Chondrocyte (in vitro differentiated cells): Measurements from ENCODE around the gene CD80. TPM values are rescaled to one million over a fixed set of nuclear protein-coding genes. Genes with fewer than 3 reads are reported as not detected.

Source experiments
- DNase-seq: peaks from one replicate; pipeline ENCODE4 v3.0.0; 2021; ENCODE audit warnings: mixed read lengths, low spot score
- H3K27ac Mint-ChIP-seq: one replicate; pipeline ENCODE4 v1.8.0; 2021; ENCODE audit warnings: mild to moderate bottlenecking, moderate library complexity, mixed read lengths; ENCODE audit not compliant: unreplicated experiment
- H3K27me3 Mint-ChIP-seq: 2 replicates; pipeline ENCODE4 v1.8.0; 2021; ENCODE audit warnings: low read depth, mixed read lengths
- H3K36me3 Mint-ChIP-seq: 2 replicates; pipeline ENCODE4 v1.8.0; 2021; ENCODE audit warnings: low read depth, mixed read lengths
- H3K4me1 Mint-ChIP-seq: 2 replicates; pipeline ENCODE4 v1.8.0; 2021; ENCODE audit warnings: low read depth, mild to moderate bottlenecking, mixed read lengths
- H3K4me3 Mint-ChIP-seq: one replicate; pipeline ENCODE4 v1.8.0; 2021; ENCODE audit warnings: mild to moderate bottlenecking, moderate library complexity, mixed read lengths; ENCODE audit not compliant: unreplicated experiment
- H3K9me3 Mint-ChIP-seq: 2 replicates; pipeline ENCODE4 v1.8.0; 2021; ENCODE audit warnings: low read depth, mixed read lengths
- total RNA-seq: library from RNA; stranded (reverse); gene quantifications from 3 replicates; pipeline ENCODE4 v1.2.1, GENCODE V29; 2021
- TF ChIP-seq, protein P1 (sequence below): fragments of 200-600 bp; sonication (generic); IDR thresholded peaks from 2 replicates; pipeline ENCODE4 v1.5.0; 2021; ENCODE audit warnings: antibody characterized with exemption, mild to moderate bottlenecking, moderate library complexity

The CD80 gene
- total RNA-seq, 1 donor from 2014 or later: not detected

DNA sequence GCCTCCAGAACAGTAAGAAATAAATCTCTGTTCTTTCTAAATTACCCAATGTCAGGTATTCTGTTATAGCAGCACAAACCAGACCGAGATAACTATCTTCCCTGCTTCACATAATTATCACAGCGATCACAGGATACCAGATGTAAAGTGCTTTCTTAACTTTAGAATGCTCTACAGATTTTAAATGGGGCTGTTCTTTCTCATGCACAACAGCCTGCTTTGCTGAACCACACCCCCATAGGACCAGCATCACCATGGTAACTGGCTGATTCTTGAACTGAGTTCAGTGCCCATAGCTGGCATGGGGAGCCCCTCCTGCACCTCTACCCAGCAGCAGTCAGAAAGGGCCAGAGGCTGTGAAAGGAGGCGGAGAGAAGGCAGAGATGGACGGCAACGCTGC lies 7.8 kb downstream of the CD80 start:
- TF ChIP-seq, protein P1, sequence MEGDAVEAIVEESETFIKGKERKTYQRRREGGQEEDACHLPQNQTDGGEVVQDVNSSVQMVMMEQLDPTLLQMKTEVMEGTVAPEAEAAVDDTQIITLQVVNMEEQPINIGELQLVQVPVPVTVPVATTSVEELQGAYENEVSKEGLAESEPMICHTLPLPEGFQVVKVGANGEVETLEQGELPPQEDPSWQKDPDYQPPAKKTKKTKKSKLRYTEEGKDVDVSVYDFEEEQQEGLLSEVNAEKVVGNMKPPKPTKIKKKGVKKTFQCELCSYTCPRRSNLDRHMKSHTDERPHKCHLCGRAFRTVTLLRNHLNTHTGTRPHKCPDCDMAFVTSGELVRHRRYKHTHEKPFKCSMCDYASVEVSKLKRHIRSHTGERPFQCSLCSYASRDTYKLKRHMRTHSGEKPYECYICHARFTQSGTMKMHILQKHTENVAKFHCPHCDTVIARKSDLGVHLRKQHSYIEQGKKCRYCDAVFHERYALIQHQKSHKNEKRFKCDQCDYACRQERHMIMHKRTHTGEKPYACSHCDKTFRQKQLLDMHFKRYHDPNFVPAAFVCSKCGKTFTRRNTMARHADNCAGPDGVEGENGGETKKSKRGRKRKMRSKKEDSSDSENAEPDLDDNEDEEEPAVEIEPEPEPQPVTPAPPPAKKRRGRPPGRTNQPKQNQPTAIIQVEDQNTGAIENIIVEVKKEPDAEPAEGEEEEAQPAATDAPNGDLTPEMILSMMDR: no peak
- Mint-ChIP-seq H3K27me3 (peaks cover 2% of the 10 kb centered on the region), H3K9me3 (no peaks in the 10 kb centered on the region), H3K36me3 (no peaks in the 10 kb centered on the region), H3K4me1 (no peaks in the 10 kb centered on the region), H3K27ac (no peak overlapping the region), H3K4me3 (no peak overlapping the region)
- no peak for DNase-seq

DNA sequence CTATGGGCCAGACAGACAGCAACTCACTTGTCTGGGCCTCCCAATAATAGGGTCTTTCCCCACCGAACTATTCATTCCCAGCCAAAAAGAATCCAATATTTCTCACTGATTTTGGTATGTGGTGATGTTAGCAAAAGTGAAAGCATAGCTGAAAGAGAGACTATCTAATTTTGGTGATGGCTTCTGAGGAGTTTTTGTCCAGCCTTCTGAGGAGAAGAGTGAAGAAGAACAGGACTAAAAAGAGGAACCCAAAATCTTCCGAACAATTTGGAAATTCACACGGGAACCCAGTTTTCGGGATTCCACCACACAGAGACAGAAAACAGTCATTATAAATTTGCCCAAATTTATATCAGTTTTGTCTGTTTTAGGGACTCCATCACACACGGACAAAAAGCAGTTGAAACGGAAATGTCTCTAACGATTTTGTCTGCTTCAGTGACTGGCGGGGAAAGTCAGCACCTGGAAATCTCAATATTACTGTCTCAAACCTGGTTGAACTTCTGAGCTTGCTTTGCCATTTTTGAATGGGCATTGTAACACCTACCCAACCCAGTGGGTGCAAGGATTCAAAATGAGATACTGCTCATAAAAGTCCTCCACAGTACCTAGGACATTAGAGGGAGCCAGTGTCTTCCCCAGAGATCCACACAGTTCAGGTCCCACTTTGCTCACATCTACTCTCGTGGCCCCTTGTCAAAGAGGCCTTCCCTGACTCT lies 9.1 kb downstream of the CD80 start:
- Mint-ChIP-seq H3K27ac (no peak overlapping the region), H3K9me3 (no peaks in the 10 kb centered on the region), H3K4me1 (no peaks in the 10 kb centered on the region), H3K27me3 (peaks cover 2% of the 10 kb centered on the region), H3K36me3 (no peaks in the 10 kb centered on the region), H3K4me3 (no peak overlapping the region)
- DNase-seq: no peak
- TF ChIP-seq, protein P1: no peak

DNA sequence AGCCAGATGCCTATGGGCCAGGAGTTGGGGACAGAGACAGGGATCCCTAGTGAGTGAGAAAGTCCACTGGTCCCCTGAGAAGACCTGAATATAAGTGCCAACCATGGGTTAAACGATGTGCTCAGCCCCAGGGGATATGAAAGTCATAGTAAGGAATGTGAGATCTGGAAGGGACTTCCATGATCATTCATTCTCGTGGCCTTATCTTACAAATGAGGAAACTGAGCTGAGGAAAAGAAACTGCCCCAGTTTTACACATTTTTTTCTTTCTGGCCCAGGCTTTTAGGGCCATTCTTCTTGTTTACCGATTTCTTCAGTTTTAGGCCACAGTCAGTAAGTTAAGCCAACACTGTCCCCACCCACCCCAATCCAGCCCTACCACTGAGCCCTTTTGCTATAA lies 11.1 kb downstream of the CD80 start:
- no peak for DNase-seq
- H3K27me3 Mint-ChIP-seq: no peaks in the 10 kb centered on the region
- H3K9me3 Mint-ChIP-seq: no peaks in the 10 kb centered on the region
- H3K4me3 Mint-ChIP-seq: no peak overlapping the region
- no peaks in the 10 kb centered on the region for H3K36me3 Mint-ChIP-seq
- TF ChIP-seq, protein P1: no peak
- H3K4me1 Mint-ChIP-seq: no peaks in the 10 kb centered on the region
- no peak overlapping the region for H3K27ac Mint-ChIP-seq

DNA sequence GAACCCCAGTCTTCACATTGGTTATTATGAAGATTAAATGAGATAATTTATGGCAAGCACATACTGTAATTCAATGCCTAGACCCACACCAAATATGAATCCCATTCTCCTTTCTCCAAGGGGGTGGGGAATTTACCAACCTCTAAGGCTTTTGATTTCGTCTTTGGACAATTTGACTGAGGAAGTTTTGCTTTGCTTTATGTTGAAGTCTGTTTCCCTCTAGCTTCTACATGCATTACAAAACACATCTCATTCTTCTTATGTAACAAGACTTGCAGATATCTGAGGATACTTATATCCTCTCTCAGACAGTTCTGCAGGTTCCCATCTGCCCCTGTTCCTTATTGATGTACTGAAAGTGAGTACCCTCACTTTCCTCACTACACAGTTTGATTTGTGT lies 12.2 kb downstream of the CD80 start:
- H3K36me3 Mint-ChIP-seq: no peaks in the 10 kb centered on the region
- peaks cover 4% of the 10 kb centered on the region for H3K9me3 Mint-ChIP-seq
- no peak overlapping the region for H3K4me3 Mint-ChIP-seq
- TF ChIP-seq, protein P1: no peak
- DNase-seq: no peak
- H3K27me3 Mint-ChIP-seq: no peaks in the 10 kb centered on the region
- no peak overlapping the region for H3K27ac Mint-ChIP-seq
- peaks cover 1% of the 10 kb centered on the region for H3K4me1 Mint-ChIP-seq

DNA sequence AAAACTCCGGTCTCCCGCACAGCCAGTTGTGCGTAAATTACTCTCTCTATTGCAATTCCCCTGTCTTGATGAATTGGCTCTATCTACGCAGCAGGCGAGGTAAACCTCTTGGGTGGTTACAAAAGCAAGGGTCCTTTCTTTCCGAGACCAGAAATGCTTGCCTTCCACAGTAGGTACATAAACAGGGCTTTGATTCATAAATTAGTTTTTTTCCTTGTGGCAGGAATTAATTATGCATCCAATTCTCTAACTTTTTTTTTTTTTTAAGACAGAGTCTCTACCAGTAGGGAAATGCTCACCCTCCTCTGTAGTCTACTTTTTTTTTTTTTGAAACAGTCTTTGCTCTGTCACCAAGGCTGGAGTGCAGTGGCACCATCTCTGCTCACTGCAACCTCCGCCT lies 16.3 kb downstream of the CD80 start:
- peaks cover 3% of the 10 kb centered on the region for H3K4me1 Mint-ChIP-seq
- no peak overlapping the region for H3K4me3 Mint-ChIP-seq
- TF ChIP-seq, protein P1: peak; percentile 28
- peaks cover 4% of the 10 kb centered on the region for H3K9me3 Mint-ChIP-seq
- DNase-seq: no peak
- no peaks in the 10 kb centered on the region for H3K27me3 Mint-ChIP-seq
- no peaks in the 10 kb centered on the region for H3K36me3 Mint-ChIP-seq
- no peak overlapping the region for H3K27ac Mint-ChIP-seq
